NT2/D1 (cell line): ENCODE data around the gene SMIM12.

ENCODE experiments used
- DNase-seq: peaks from one replicate; pipeline ENCODE4 v3.0.0-alpha.2; 2011; ENCODE audit warnings: low read depth, low spot score
- H3K27me3 ChIP-seq: 2 replicates; pipeline ENCODE4 v1.6.0; 2011; ENCODE audit warnings: mild to moderate bottlenecking; ENCODE audit not compliant: insufficient read length, insufficient read depth
- H3K36me3 ChIP-seq: 2 replicates; pipeline ENCODE4 v1.6.1; 2011; ENCODE audit warnings: mild to moderate bottlenecking, low read length, mixed read lengths; ENCODE audit not compliant: insufficient read depth, insufficient read length
- H3K4me1 ChIP-seq: 2 replicates; pipeline ENCODE4 v1.5.1; 2011; ENCODE audit not compliant: insufficient read depth, insufficient read length
- H3K4me3 ChIP-seq: 2 replicates; pipeline ENCODE4 v1.5.1; 2011; ENCODE audit warnings: low read depth; ENCODE audit not compliant: insufficient read length
- H3K9ac ChIP-seq: 2 replicates; pipeline ENCODE4 v1.6.0; 2011; ENCODE audit warnings: low read depth; ENCODE audit not compliant: insufficient read length
- H3K9me3 ChIP-seq: 2 replicates; pipeline ENCODE4 v1.5.1; 2011; ENCODE audit warnings: mild to moderate bottlenecking, low read length; ENCODE audit not compliant: insufficient read depth
- SUZ12 ChIP-seq: IDR thresholded peaks from 2 replicates; pipeline ENCODE4 v1.6.1; 2011; ENCODE audit not compliant: insufficient read length, insufficient read depth; ENCODE audit errors: extremely low read depth
- YY1 ChIP-seq: IDR thresholded peaks from 2 replicates; pipeline ENCODE4 v1.6.1; 2011; ENCODE audit not compliant: insufficient read length, insufficient read depth
- ZNF274 ChIP-seq: IDR thresholded peaks from 2 replicates; pipeline ENCODE4 v1.6.1; 2011; ENCODE audit warnings: mild to moderate bottlenecking, low read depth, low read length

SMIM12 gene

GRCh38 chr1:34871443-34872132 lies 12.0 kb upstream of the SMIM12 start:
- TF ChIP-seq SUZ12 (no peak), ZNF274 (no peak), YY1 (no peak)
- no peaks in the 10 kb centered on the region for H3K4me1 ChIP-seq
- no peaks in the 10 kb centered on the region for H3K9me3 ChIP-seq
- no peak overlapping the region for H3K9ac ChIP-seq
- H3K4me3 ChIP-seq: no peak overlapping the region
- no peak for DNase-seq
- H3K36me3 ChIP-seq: no peaks in the 10 kb centered on the region
- peaks cover 14% of the 10 kb centered on the region for H3K27me3 ChIP-seq

GRCh38 chr1:34870395-34870794 lies 10.8 kb upstream of the SMIM12 start:
- no peak overlapping the region for H3K4me3 ChIP-seq
- H3K27me3 ChIP-seq: peaks cover 23% of the 10 kb centered on the region
- no peaks in the 10 kb centered on the region for H3K4me1 ChIP-seq
- no peaks in the 10 kb centered on the region for H3K9me3 ChIP-seq
- no peak for TF ChIP-seq YY1
- TF ChIP-seq ZNF274: no peak
- no peak for DNase-seq
- no peak overlapping the region for H3K9ac ChIP-seq
- H3K36me3 ChIP-seq: no peaks in the 10 kb centered on the region

- Histone ChIP-seq H3K27me3 (peaks cover 30% of the 10 kb centered on the region), H3K4me1 (no peaks in the 10 kb centered on the region), H3K36me3 (no peaks in the 10 kb centered on the region), H3K4me3 (no peak overlapping the region), H3K9ac (no peak overlapping the region), H3K9me3 (no peaks in the 10 kb centered on the region)
- TF ChIP-seq YY1: no peak
- no peak for TF ChIP-seq ZNF274
- no peak for TF ChIP-seq SUZ12
- no peak for DNase-seq
These were observed 10.2 kb upstream of the SMIM12 start for GRCh38 chr1:34869760-34870159.

GRCh38 chr1:34868230-34869049 lies 8.9 kb upstream of the SMIM12 start:
- DNase-seq: no peak
- Histone ChIP-seq H3K36me3 (no peaks in the 10 kb centered on the region), H3K9ac (no peak overlapping the region), H3K27me3 (peaks cover 41% of the 10 kb centered on the region), H3K4me1 (no peaks in the 10 kb centered on the region), H3K4me3 (no peak overlapping the region), H3K9me3 (no peaks in the 10 kb centered on the region)
- TF ChIP-seq SUZ12: no peak
- TF ChIP-seq ZNF274: no peak
- no peak for TF ChIP-seq YY1

GRCh38 chr1:34867415-34867814 lies 7.9 kb upstream of the SMIM12 start:
- no peak overlapping the region for H3K9ac ChIP-seq

GRCh38 chr1:34866762-34867109 lies 7.2 kb upstream of the SMIM12 start:
- Histone ChIP-seq H3K27me3 (peaks cover 41% of the 10 kb centered on the region), H3K36me3 (no peaks in the 10 kb centered on the region), H3K9ac (peak overlapping the region; percentile 88), H3K4me3 (peak overlapping the region; percentile 64), H3K4me1 (no peaks in the 10 kb centered on the region), H3K9me3 (no peaks in the 10 kb centered on the region)
- TF ChIP-seq SUZ12 (no peak), YY1 (no peak), ZNF274 (no peak)
- DNase-seq: no peak

More at GRCh38 chr1:34867415-34867814, 7.9 kb upstream of the SMIM12 start:
- H3K9me3 ChIP-seq: no peaks in the 10 kb centered on the region
- H3K4me1 ChIP-seq: no peaks in the 10 kb centered on the region
- no peaks in the 10 kb centered on the region for H3K36me3 ChIP-seq
- DNase-seq: no peak
- no peak overlapping the region for H3K4me3 ChIP-seq
- peaks cover 41% of the 10 kb centered on the region for H3K27me3 ChIP-seq
- TF ChIP-seq SUZ12: no peak
- no peak for TF ChIP-seq ZNF274
- no peak for TF ChIP-seq YY1

GRCh38 chr1:34865981-34866761 lies 6.6 kb upstream of the SMIM12 start:
- peaks cover 41% of the 10 kb centered on the region for H3K27me3 ChIP-seq

More at GRCh38 chr1:34865981-34866761, 6.6 kb upstream of the SMIM12 start:
- Histone ChIP-seq H3K9me3 (no peaks in the 10 kb centered on the region), H3K36me3 (no peaks in the 10 kb centered on the region), H3K4me1 (no peaks in the 10 kb centered on the region), H3K4me3 (peak overlapping the region; percentile 64), H3K9ac (peak overlapping the region; percentile 88)
- TF ChIP-seq SUZ12 (peak; percentile 37), YY1 (no peak), ZNF274 (no peak)
- peak; percentile 88 for DNase-seq
